ENCODE measurements around the gene LZIC. TPM values are rescaled to one million over a fixed set of nuclear protein-coding genes. Genes with fewer than 3 reads are reported as not detected.
A peak's percentile ranks its signal among the peaks of the same experiment; 100 is the strongest.

Gene LZIC
- total and polyA plus RNA-seq, 2 of the 8 experiments (the other 6 are each of a cell fraction or from before 2014, with no cell fraction given), result 4.8 to 20.3 TPM

GRCh38 chr1:9883585-9884449 is 59.4 kb downstream of the LZIC start:
- Histone ChIP-seq H3K4me2 (ENCODE audit: insufficient read depth in 1 of 2, low read depth in 2 of 2, low read length in 2 of 2) (no peak overlapping the region), H4K20me1 (replicated peaks in 1 of 2; ENCODE audit: control insufficient read depth in 1 of 2, insufficient read depth in 2 of 2, low read length in 2 of 2) (peaks cover 0 to 2% of the 10 kb centered on the region in 2 experiments)
- POLR2A ChIA-PET (ENCODE audit: partially characterized antibody), result interaction anchor here (1.1 to 1.5 kb wide), 5 partner anchors 9 to 60 kb away, joined by 3 to 6 read pairs (median 3); partner anchors contain the start of genes LZIC and NMNAT1

More at GRCh38 chr1:9883585-9884449, 59.4 kb downstream of the LZIC start:
- no peak overlapping the region for H3K56ac ChIP-seq (replicated peaks; ENCODE audit: insufficient read length, low read depth, low read length)
- no peaks in the 10 kb centered on the region for H3K79me2 ChIP-seq (ENCODE audit: control insufficient read depth in 1 of 2, insufficient read depth in 2 of 2, low read length in 2 of 2)
- H2AK5ac ChIP-seq (ENCODE audit: low read depth, low read length), result no peak overlapping the region
- no peak for TF ChIP-seq POU5F1 (IDR thresholded peaks at IDR 0.05; ENCODE audit: low read depth, low read length)
- no peak for TF ChIP-seq CBX8 (IDR thresholded peaks at IDR 0.05; ENCODE audit: borderline replicate concordance, low read depth, low read length)
- TF ChIP-seq KDM5A (IDR thresholded peaks at IDR 0.05; ENCODE audit: low read length), result no peak
- TF ChIP-seq MAX (IDR thresholded peaks at IDR 0.05), result no peak
- no peak for TF ChIP-seq TAF1 (IDR thresholded peaks at IDR 0.05; ENCODE audit: low read depth, low read length)
- no peak for TF ChIP-seq CHD1 (IDR thresholded peaks at IDR 0.05; ENCODE audit: low read depth, low read length)
- TF ChIP-seq KDM4A (IDR thresholded peaks at IDR 0.05; ENCODE audit: low read depth, low read length, severe bottlenecking), result no peak
- no peak for TF ChIP-seq JUND (IDR thresholded peaks at IDR 0.05; ENCODE audit: low read length)
- no peak for TF ChIP-seq EGR1 (IDR thresholded peaks at IDR 0.05; ENCODE audit: borderline replicate concordance, low read depth, low read length)
- TF ChIP-seq YY1 (IDR thresholded peaks at IDR 0.05; ENCODE audit: low read depth, low read length), result no peak
- H4K8ac ChIP-seq (ENCODE audit: extremely low read depth, insufficient read depth, low read length), result peak overlapping the region; percentile 58
- no peak for DNase-seq (ENCODE audit: low read depth in 1 of 2, low spot score in 2 of 2)
- H3K9me3 ChIP-seq (ENCODE audit: insufficient read depth in 2 of 2, low read depth in 1 of 2, low read length in 1 of 2), result no peaks in the 10 kb centered on the region
- H3K14ac ChIP-seq (ENCODE audit: insufficient read length), result no peak overlapping the region
- 0 out of 2 replicates have a peak overlapping the region, but pooled peaks have one; percentile 75 for H2BK12ac ChIP-seq (ENCODE audit: low read depth, low read length)
- H2BK15ac ChIP-seq (ENCODE audit: low read length), result no peak overlapping the region
- peak overlapping the region; percentile 24; the same call in 1 of the 2 replicates for H2BK5ac ChIP-seq (ENCODE audit: low read depth, low read length)
- no peak overlapping the region for H3K27ac ChIP-seq (ENCODE audit: low read depth, low read length)
- FAIRE-seq, result no peak
- CTCF ChIA-PET (ENCODE audit: partially characterized antibody), result interaction anchor here (0.6 to 4.1 kb wide), 11 partner anchors 10 to 547 kb away, joined by 3 to 27 read pairs (median 3); partner anchors contain the start of gene CENPS
- no peak overlapping the region for H3K23ac ChIP-seq (ENCODE audit: insufficient read length)
- no peaks in the 10 kb centered on the region for H3K36me3 ChIP-seq (ENCODE audit: control insufficient read depth in 2 of 4, insufficient read depth in 4 of 4, low read length in 3 of 4)
- no peak overlapping the region for H4K91ac ChIP-seq (replicated peaks; ENCODE audit: insufficient read length, low read length)
- peaks cover 0 to 7% (median 3%) of the 10 kb centered on the region in 4 experiments; a peak in 4 of 7 replicates for H3K4me1 ChIP-seq (replicated peaks in 1 of 4; ENCODE audit: control insufficient read depth in 3 of 4, insufficient read depth in 4 of 4, low read length in 3 of 4)
- H3K18ac ChIP-seq (ENCODE audit: extremely low read depth, low read length), result no peak overlapping the region; the same call in 1 of the 2 replicates
- H2BK120ac ChIP-seq (replicated peaks; ENCODE audit: low read depth, low read length), result no peak overlapping the region
- WGBS, 2 experiments (ENCODE audit: extremely low coverage in 1 of 2, insufficient coverage in 1 of 2, insufficient read length in 1 of 2, insufficient replicate concordance in 2 of 2, low coverage in 1 of 2, low lambda C conversion rate in 2 of 2, missing lambda C conversion rate in 1 of 2), result 89% methylated on average over 11 of the region's 11 CpGs; no CpG with 5 or more reads in 1 of the 2 experiments
- H2BK20ac ChIP-seq (ENCODE audit: low read length), result no peak overlapping the region
- H3K79me1 ChIP-seq (ENCODE audit: low read depth, low read length), result peaks cover 2% of the 10 kb centered on the region; the same call in 1 of the 2 replicates
- no peak overlapping the region for H4K5ac ChIP-seq (ENCODE audit: insufficient read length, low read depth, low read length)
- no peaks in the 10 kb centered on the region for H3K27me3 ChIP-seq (replicated peaks in 1 of 4; ENCODE audit: control insufficient read depth in 3 of 4, extremely low read depth in 1 of 4, insufficient read depth in 3 of 4, low read length in 3 of 4)
- H3K4ac ChIP-seq (replicated peaks; ENCODE audit: insufficient read length, low read depth, low read length), result no peak overlapping the region
- H3K9ac ChIP-seq (replicated peaks in 1 of 4; ENCODE audit: extremely low read depth in 1 of 4, low read depth in 3 of 4, low read length in 3 of 4), result no peak overlapping the region
- no peak overlapping the region for H3K4me3 ChIP-seq (ENCODE audit: extremely low read depth in 1 of 4, insufficient read depth in 2 of 4, low read depth in 3 of 4, low read length in 4 of 4)
- H3K23me2 ChIP-seq (ENCODE audit: low read depth, low read length), result no peaks in the 10 kb centered on the region
- H2AFZ ChIP-seq (ENCODE audit: low read length), result no peak overlapping the region
